ENCODE results near the gene NTNG2.

Gene NTNG2

GRCh38 chr9:132168347-132168746 is 6.5 kb downstream of the NTNG2 start (continued):
- TF ChIP-seq RARB (CRISPR knock-in tag; IDR thresholded peaks at IDR 0.05) = no peak
- TF ChIP-seq, protein P1, sequence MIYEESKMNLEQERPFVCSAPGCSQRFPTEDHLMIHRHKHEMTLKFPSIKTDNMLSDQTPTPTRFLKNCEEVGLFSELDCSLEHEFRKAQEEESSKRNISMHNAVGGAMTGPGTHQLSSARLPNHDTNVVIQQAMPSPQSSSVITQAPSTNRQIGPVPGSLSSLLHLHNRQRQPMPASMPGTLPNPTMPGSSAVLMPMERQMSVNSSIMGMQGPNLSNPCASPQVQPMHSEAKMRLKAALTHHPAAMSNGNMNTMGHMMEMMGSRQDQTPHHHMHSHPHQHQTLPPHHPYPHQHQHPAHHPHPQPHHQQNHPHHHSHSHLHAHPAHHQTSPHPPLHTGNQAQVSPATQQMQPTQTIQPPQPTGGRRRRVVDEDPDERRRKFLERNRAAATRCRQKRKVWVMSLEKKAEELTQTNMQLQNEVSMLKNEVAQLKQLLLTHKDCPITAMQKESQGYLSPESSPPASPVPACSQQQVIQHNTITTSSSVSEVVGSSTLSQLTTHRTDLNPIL (CRISPR knock-in tag; IDR thresholded peaks at IDR 0.05; ENCODE audit: low read depth) = no peak
- no peak for TF ChIP-seq ZNF565 (CRISPR knock-in tag; conservative IDR thresholded peaks at IDR 0.05; ENCODE audit: low read depth)
- no peak for TF ChIP-seq ISL1 (CRISPR knock-in tag; IDR thresholded peaks at IDR 0.05)
- no peak for TF ChIP-seq ZNF8 (CRISPR knock-in tag; IDR thresholded peaks at IDR 0.05)
- no peak for TF ChIP-seq ZNF70 (CRISPR knock-in tag; IDR thresholded peaks at IDR 0.05)
- no peak for TF ChIP-seq ZFP3 (CRISPR knock-in tag; IDR thresholded peaks at IDR 0.05)
- no peak for TF ChIP-seq OSR1 (CRISPR knock-in tag; IDR thresholded peaks at IDR 0.05)
- no peak for TF ChIP-seq ARNTL (CRISPR knock-in tag; IDR thresholded peaks at IDR 0.05; ENCODE audit: borderline replicate concordance, low read depth)
- TF ChIP-seq SNAI2 (CRISPR knock-in tag; IDR thresholded peaks at IDR 0.05) = no peak
- TF ChIP-seq PATZ1 (CRISPR knock-in tag; IDR thresholded peaks at IDR 0.05; ENCODE audit: borderline replicate concordance) = no peak
- no peak for TF ChIP-seq TOX (CRISPR knock-in tag; IDR thresholded peaks at IDR 0.05; ENCODE audit: borderline replicate concordance)
- no peak for TF ChIP-seq CSDC2 (CRISPR knock-in tag; IDR thresholded peaks at IDR 0.05)

GRCh38 chr9:132168851-132169250 is 7.0 kb downstream of the NTNG2 start:
- ATAC-seq = no peak
- no peak for TF ChIP-seq ESRRG (CRISPR knock-in tag; IDR thresholded peaks at IDR 0.05)
- no peak for TF ChIP-seq ZNF8 (CRISPR knock-in tag; IDR thresholded peaks at IDR 0.05)
- no peak for TF ChIP-seq TCF4 (CRISPR knock-in tag; IDR thresholded peaks at IDR 0.05; ENCODE audit: borderline replicate concordance)
- no peak for TF ChIP-seq SNAI2 (CRISPR knock-in tag; IDR thresholded peaks at IDR 0.05)
- TF ChIP-seq OSR1 (CRISPR knock-in tag; IDR thresholded peaks at IDR 0.05) = no peak
- no peak for TF ChIP-seq ZFP30 (CRISPR knock-in tag; IDR thresholded peaks at IDR 0.05)
- no peak for TF ChIP-seq GLIS3 (CRISPR knock-in tag; IDR thresholded peaks at IDR 0.05)
- no peak for TF ChIP-seq ZNF565 (CRISPR knock-in tag; conservative IDR thresholded peaks at IDR 0.05; ENCODE audit: low read depth)
- TF ChIP-seq TOX (CRISPR knock-in tag; IDR thresholded peaks at IDR 0.05; ENCODE audit: borderline replicate concordance) = no peak
- no peak for TF ChIP-seq ZC3H10 (CRISPR knock-in tag; IDR thresholded peaks at IDR 0.05)
- no peak for TF ChIP-seq CSDC2 (CRISPR knock-in tag; IDR thresholded peaks at IDR 0.05)
- TF ChIP-seq POU6F1 (CRISPR knock-in tag; IDR thresholded peaks at IDR 0.05; ENCODE audit: borderline replicate concordance, low read depth) = no peak
- TF ChIP-seq, protein P2, sequence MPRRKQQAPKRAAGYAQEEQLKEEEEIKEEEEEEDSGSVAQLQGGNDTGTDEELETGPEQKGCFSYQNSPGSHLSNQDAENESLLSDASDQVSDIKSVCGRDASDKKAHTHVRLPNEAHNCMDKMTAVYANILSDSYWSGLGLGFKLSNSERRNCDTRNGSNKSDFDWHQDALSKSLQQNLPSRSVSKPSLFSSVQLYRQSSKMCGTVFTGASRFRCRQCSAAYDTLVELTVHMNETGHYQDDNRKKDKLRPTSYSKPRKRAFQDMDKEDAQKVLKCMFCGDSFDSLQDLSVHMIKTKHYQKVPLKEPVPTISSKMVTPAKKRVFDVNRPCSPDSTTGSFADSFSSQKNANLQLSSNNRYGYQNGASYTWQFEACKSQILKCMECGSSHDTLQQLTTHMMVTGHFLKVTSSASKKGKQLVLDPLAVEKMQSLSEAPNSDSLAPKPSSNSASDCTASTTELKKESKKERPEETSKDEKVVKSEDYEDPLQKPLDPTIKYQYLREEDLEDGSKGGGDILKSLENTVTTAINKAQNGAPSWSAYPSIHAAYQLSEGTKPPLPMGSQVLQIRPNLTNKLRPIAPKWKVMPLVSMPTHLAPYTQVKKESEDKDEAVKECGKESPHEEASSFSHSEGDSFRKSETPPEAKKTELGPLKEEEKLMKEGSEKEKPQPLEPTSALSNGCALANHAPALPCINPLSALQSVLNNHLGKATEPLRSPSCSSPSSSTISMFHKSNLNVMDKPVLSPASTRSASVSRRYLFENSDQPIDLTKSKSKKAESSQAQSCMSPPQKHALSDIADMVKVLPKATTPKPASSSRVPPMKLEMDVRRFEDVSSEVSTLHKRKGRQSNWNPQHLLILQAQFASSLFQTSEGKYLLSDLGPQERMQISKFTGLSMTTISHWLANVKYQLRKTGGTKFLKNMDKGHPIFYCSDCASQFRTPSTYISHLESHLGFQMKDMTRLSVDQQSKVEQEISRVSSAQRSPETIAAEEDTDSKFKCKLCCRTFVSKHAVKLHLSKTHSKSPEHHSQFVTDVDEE (CRISPR knock-in tag; IDR thresholded peaks at IDR 0.05) = no peak
- no peak for TF ChIP-seq PATZ1 (CRISPR knock-in tag; IDR thresholded peaks at IDR 0.05; ENCODE audit: borderline replicate concordance)
- TF ChIP-seq PPARA (CRISPR knock-in tag; IDR thresholded peaks at IDR 0.05; ENCODE audit: borderline replicate concordance) = no peak
- TF ChIP-seq ISL1 (CRISPR knock-in tag; IDR thresholded peaks at IDR 0.05) = no peak
- TF ChIP-seq BACH2 (CRISPR knock-in tag; IDR thresholded peaks at IDR 0.05; ENCODE audit: borderline replicate concordance) = no peak
- TF ChIP-seq ZFP3 (CRISPR knock-in tag; IDR thresholded peaks at IDR 0.05) = no peak
